ENCODE measurements around the gene FAM120B.

DNA sequence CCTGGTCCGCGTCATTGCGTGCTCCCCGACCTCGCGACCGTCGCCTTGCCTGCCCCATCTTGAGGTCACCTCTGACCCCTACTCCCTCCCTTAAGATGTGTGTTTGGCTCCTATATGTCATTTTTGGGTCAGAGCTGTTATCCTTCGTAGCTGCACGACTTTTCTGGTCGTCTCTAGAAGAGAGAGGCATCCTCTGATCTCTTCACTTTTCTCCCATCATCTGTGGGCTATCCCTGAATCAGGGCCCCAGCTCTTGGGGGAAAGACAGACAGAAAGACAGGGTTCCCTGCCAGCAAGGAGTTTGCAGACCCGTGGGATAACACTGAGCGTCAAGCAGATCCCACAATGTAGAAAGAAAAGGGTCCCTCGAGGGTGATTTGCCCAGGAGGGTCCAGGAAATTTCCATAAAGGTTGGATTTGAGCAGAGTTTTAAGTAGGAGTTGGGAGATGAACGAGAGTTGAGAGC lies 555 bp downstream of the FAM120B start:
- TF ChIP-seq POLR2AphosphoS5 (IDR thresholded peaks at IDR 0.05): no peak
- TF ChIP-seq POLR2A (IDR thresholded peaks at IDR 0.05): no peak
- TF ChIP-seq, protein P1, sequence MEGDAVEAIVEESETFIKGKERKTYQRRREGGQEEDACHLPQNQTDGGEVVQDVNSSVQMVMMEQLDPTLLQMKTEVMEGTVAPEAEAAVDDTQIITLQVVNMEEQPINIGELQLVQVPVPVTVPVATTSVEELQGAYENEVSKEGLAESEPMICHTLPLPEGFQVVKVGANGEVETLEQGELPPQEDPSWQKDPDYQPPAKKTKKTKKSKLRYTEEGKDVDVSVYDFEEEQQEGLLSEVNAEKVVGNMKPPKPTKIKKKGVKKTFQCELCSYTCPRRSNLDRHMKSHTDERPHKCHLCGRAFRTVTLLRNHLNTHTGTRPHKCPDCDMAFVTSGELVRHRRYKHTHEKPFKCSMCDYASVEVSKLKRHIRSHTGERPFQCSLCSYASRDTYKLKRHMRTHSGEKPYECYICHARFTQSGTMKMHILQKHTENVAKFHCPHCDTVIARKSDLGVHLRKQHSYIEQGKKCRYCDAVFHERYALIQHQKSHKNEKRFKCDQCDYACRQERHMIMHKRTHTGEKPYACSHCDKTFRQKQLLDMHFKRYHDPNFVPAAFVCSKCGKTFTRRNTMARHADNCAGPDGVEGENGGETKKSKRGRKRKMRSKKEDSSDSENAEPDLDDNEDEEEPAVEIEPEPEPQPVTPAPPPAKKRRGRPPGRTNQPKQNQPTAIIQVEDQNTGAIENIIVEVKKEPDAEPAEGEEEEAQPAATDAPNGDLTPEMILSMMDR (IDR thresholded peaks at IDR 0.05): no peak

Data from breast epithelium (tissue), 3 donors.